Spleen (tissue), 11 donors: ENCODE results near the gene KPNA1. TPM values are rescaled to one million over a fixed set of nuclear protein-coding genes. Genes with fewer than 3 reads are reported as not detected.

ENCODE experiments used
- DNase-seq: peaks from one replicate; pipeline ENCODE4 v3.0.0-alpha.2; 2020
- H3K27ac ChIP-seq, 8 donors: fragments of 200-600 bp; sonication (generic) in 7 of 8; 1 replicate in 4 of 8; 2 replicates in 4 of 8; pipeline versions ENCODE4 v1.5.0 to v1.8.0; 2016 to 2021; ENCODE audit warnings: inconsistent platforms in 4 of 8, mild to moderate bottlenecking in 4 of 8, moderate library complexity in 1 of 8
- H3K27me3 ChIP-seq, 7 donors: fragments of 200-600 bp; sonication (generic) in 6 of 7; replicated peaks in 1 of 7; 1 replicate in 4 of 7; 2 replicates in 3 of 7; pipeline versions ENCODE4 v1.5.0 to v1.8.0; 2016 to 2021; ENCODE audit warnings: inconsistent platforms in 3 of 7, mild to moderate bottlenecking in 1 of 7
- H3K36me3 ChIP-seq, 6 donors: fragments of 200-600 bp; sonication (generic) in 5 of 6; 1 replicate in 4 of 6; 2 replicates in 2 of 6; pipeline versions ENCODE4 v1.5.0 to v1.8.0; 2016 to 2021; ENCODE audit warnings: inconsistent platforms in 2 of 6
- H3K4me1 ChIP-seq, 6 donors: fragments of 200-600 bp; sonication (generic) in 5 of 6; 1 replicate in 3 of 6; 2 replicates in 3 of 6; pipeline versions ENCODE4 v1.5.0 to v1.8.0; 2016 to 2021; ENCODE audit warnings: inconsistent platforms in 3 of 6
- H3K4me3 ChIP-seq, 8 donors: fragments of 200-600 bp; sonication (generic) in 7 of 8; 1 replicate in 4 of 8; 2 replicates in 4 of 8; pipeline versions ENCODE4 v1.5.0 to v1.8.0; 2016 to 2021; ENCODE audit warnings: inconsistent platforms in 4 of 8, mild to moderate bottlenecking in 4 of 8, moderate library complexity in 2 of 8
- H3K9me3 ChIP-seq, 8 donors: fragments of 200-600 bp; sonication (generic) in 7 of 8; 1 replicate in 4 of 8; 2 replicates in 4 of 8; pipeline versions ENCODE4 v1.5.0 to v1.8.0; 2016 to 2021; ENCODE audit warnings: inconsistent platforms in 4 of 8
- POLR2A ChIP-seq, 3 donors: fragments of 450-650 bp; IDR thresholded peaks; one replicate each; pipeline ENCODE4 v1.5.1; 2017; ENCODE audit warnings: antibody characterized with exemption in 3 of 3, mild to moderate bottlenecking in 1 of 3
- POLR2AphosphoS5 ChIP-seq, 3 donors: sonication (generic); formaldehyde crosslinking; IDR thresholded peaks; one replicate each; pipeline ENCODE4 v1.5.1; 2017; ENCODE audit warnings: antibody characterized with exemption in 3 of 3
- WGBS, 5 donors: extraction: QIAGEN DNeasy Blood & Tissue Kit in 3 of 5; methylation state at CpG; one replicate each; pipeline versions ENCODE4 v1.1.5 to v1.1.7; 2013 to 2018; 5-methylcytosine and 5-hydroxymethylcytosine counted together
- intact Hi-C: fragments of 100-400 bp; cut with DNase I; formaldehyde crosslinking; loops from one replicate; pipeline ENCODE4 v1.15.0; 2023; ENCODE audit warnings: low total_unique reads
- polyA plus RNA-seq, 3 donors: library from polyadenylated mRNA; stranded (reverse); fragments of 200-250 nt; gene quantifications; one replicate each; pipeline ENCODE4 v1.2.1, GENCODE V29; 2013
- total RNA-seq, 7 donors: library from RNA; depleted of rRNA in 3 of 7; stranded (reverse); fragments of >200 nt in 3 of 7; fragmentation: NEBNext Ultra II Directional in 4 of 7; extraction: Animal tissue kit (Norgen Biotek cat#: 25700) in 4 of 7; gene quantifications; one replicate each; pipeline versions ENCODE4 v1.1.0 to v1.2.1, GENCODE V29; 2016 to 2021
- TF ChIP-seq, protein P1 (sequence below), 11 experiments: fragments of 200-600 bp in 7 of 11; fragments of 450-650 bp in 4 of 11; sonication (generic) in 4 of 11; IDR thresholded peaks in 8 of 11; conservative IDR thresholded peaks in 3 of 11; 1 replicate in 7 of 11; 2 replicates in 4 of 11; pipeline versions ENCODE4 v1.4.0 to v1.8.0; 2016 to 2021; ENCODE audit warnings: antibody characterized with exemption in 11 of 11, inconsistent platforms in 4 of 11, mild to moderate bottlenecking in 1 of 11
- donor health status: healthy with polysubstance abuse.
- donor health status: DM: no; HTN: no; CAD: no; lungs with moderate emphysema.
- donor health status: DM: no; HTN: no; CAD: no.
- donor health status: Bipolar disorder and iron deficiency.
- donor health status: healthy.
- donor health status: DM: no; HTN: no; CAD: no.
- donor health status: DM: yes; HTN: yes; CAD: no.

KPNA1 gene
- total and polyA plus RNA-seq, 10 donors, result 8.5 to 74.4 (median 45.7) TPM

DNA sequence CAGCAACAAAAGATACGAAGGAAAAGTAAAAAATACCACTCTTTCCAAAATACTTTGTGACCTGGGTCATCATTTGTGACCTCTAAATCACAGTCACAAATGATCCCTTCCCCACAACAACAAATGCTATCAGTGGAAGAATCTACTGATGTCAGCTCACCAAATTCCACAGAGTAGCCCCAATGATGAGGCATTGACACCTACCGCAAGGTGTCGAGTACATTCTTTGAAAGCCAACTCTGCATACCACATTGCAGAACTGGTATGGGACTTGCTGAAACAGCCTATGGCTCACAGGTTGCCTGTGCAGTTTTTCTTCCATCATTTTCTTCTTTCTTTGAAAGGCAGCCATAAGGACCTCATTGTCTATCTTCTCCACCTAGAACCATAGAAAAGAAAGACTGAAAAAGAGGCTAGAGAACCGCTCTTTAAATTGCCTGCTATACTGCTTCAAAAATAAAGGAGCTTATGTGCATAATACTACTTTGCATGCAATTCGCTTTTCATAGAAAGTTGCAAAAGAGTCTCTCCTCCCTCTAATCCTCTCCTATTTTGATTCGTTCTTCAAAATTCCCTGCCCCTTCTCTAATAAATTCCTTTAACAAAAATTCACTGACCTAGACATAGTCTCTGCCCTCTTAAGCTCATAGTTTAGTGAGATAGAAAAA, 21.4 kb upstream of the KPNA1 start:
- H3K27ac ChIP-seq, result no peak overlapping the region
- H3K4me3 ChIP-seq, result no peak overlapping the region
- intact Hi-C loops, result no loop called here
- TF ChIP-seq, protein P1, sequence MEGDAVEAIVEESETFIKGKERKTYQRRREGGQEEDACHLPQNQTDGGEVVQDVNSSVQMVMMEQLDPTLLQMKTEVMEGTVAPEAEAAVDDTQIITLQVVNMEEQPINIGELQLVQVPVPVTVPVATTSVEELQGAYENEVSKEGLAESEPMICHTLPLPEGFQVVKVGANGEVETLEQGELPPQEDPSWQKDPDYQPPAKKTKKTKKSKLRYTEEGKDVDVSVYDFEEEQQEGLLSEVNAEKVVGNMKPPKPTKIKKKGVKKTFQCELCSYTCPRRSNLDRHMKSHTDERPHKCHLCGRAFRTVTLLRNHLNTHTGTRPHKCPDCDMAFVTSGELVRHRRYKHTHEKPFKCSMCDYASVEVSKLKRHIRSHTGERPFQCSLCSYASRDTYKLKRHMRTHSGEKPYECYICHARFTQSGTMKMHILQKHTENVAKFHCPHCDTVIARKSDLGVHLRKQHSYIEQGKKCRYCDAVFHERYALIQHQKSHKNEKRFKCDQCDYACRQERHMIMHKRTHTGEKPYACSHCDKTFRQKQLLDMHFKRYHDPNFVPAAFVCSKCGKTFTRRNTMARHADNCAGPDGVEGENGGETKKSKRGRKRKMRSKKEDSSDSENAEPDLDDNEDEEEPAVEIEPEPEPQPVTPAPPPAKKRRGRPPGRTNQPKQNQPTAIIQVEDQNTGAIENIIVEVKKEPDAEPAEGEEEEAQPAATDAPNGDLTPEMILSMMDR (IDR thresholded peaks at IDR 0.05 in 8 of 11, conservative IDR thresholded peaks at IDR 0.05 in 3 of 11), result no peak
- TF ChIP-seq POLR2AphosphoS5 (IDR thresholded peaks at IDR 0.05) (no peak), POLR2A (IDR thresholded peaks at IDR 0.05) (no peak)
- no peaks in the 10 kb centered on the region for H3K27me3 ChIP-seq
- no peak for DNase-seq
- WGBS, 5 donors, result 89 to 93% (median 90%) methylated on average over 6 of the region's 6 CpGs
- H3K4me1 ChIP-seq, result peaks cover 0 to 23% (median 5%) of the 10 kb centered on the region in 6 donors
- H3K36me3 ChIP-seq, result peaks cover 21 to 100% (median 86%) of the 10 kb centered on the region in 6 donors
- no peaks in the 10 kb centered on the region for H3K9me3 ChIP-seq

DNA sequence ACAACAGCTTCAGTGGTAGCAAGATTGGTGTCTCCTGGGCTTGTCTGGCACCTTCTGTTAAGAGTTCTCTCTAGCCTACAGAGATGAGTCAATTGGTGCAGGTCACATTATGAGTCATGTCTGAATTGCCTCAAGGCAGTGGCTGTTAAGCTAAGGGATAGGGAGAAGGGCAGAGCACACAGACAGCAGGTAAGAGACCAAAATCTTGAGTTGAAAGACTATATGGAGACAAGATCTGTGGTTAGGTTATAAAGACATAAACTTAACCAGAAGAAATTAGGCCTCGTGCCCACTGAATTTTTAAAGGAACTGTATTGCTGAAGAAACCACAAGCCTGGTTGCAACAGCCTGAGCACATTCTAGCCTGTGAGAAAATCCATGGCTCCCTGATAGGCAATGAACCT, 19.2 kb upstream of the KPNA1 start:
- Histone ChIP-seq H3K4me3 (no peak overlapping the region), H3K9me3 (no peaks in the 10 kb centered on the region), H3K36me3 (peaks cover 21 to 100% (median 81%) of the 10 kb centered on the region in 6 donors), H3K27ac (no peak overlapping the region), H3K4me1 (peaks cover 0 to 19% (median 5%) of the 10 kb centered on the region in 6 donors), H3K27me3 (no peaks in the 10 kb centered on the region)
- intact Hi-C loops, result no loop called here
- WGBS, 5 donors, result 22 to 41% (median 30%) methylated on average over 1 of the region's 1 CpG
- TF ChIP-seq POLR2A (IDR thresholded peaks at IDR 0.05) (no peak), POLR2AphosphoS5 (IDR thresholded peaks at IDR 0.05) (no peak)
- TF ChIP-seq, protein P1 (IDR thresholded peaks at IDR 0.05 in 8 of 11, conservative IDR thresholded peaks at IDR 0.05 in 3 of 11), result no peak
- no peak for DNase-seq

DNA sequence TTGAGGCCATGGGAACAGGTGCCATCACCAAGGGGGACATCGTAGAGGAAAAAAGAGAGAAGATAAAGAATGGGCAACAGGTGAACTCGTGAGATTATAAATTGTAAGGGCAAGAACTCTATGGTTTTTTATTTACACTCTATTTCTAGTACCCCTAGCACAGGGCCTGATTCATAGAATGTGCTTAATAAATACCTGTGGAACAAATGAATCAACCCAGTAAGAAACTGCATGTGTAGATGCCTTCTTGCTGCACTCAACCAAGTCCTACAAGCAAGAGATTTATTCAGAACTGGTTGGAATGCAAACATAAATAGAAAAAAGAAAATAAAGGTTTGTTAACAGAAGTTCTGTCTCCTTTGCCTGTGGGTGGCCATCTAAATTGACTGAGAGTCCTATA, 18.7 kb upstream of the KPNA1 start:
- Histone ChIP-seq H3K27ac (no peak overlapping the region), H3K27me3 (no peaks in the 10 kb centered on the region), H3K9me3 (no peaks in the 10 kb centered on the region), H3K4me3 (no peak overlapping the region), H3K36me3 (peaks cover 21 to 100% (median 81%) of the 10 kb centered on the region in 6 donors), H3K4me1 (peaks cover 0 to 14% (median 5%) of the 10 kb centered on the region in 6 donors)
- 82 to 88% (median 85%) methylated on average over 2 of the region's 2 CpGs for WGBS, 5 donors
- intact Hi-C loops, result no loop called here
- DNase-seq, result no peak
- TF ChIP-seq, protein P1 (IDR thresholded peaks at IDR 0.05 in 8 of 11, conservative IDR thresholded peaks at IDR 0.05 in 3 of 11), result no peak
- TF ChIP-seq POLR2AphosphoS5 (IDR thresholded peaks at IDR 0.05) (no peak), POLR2A (IDR thresholded peaks at IDR 0.05) (no peak)

DNA sequence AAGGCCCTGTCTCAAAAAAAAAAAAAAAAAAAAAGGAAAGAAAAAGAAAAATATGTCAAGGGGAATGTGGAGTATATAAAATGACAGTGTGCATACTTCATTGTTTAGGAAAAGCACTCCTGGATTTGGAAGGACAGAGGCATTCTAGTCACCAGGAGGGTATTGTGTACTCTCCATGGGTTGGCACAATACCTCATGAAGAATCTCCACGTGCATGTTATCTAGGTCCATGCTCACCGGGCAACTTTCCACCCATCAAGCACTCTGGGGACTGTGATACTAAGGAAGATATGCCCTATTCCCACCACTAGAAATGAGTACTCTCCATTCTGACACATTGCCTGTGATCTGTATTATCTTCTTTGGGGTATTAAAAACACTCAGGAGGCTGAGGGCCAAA, 15.4 kb upstream of the KPNA1 start:
- Histone ChIP-seq H3K9me3 (no peaks in the 10 kb centered on the region), H3K27ac (no peak overlapping the region), H3K36me3 (peaks cover 12 to 97% (median 67%) of the 10 kb centered on the region in 6 donors), H3K4me1 (no peaks in the 10 kb centered on the region), H3K27me3 (no peaks in the 10 kb centered on the region), H3K4me3 (no peak overlapping the region)
- no peak for DNase-seq
- intact Hi-C loops, result no loop called here
- 85 to 100% (median 90%) methylated on average over 2 of the region's 2 CpGs for WGBS, 5 donors
- no peak for TF ChIP-seq POLR2A (IDR thresholded peaks at IDR 0.05)
- no peak for TF ChIP-seq POLR2AphosphoS5 (IDR thresholded peaks at IDR 0.05)
- TF ChIP-seq, protein P1 (IDR thresholded peaks at IDR 0.05 in 8 of 11, conservative IDR thresholded peaks at IDR 0.05 in 3 of 11), result no peak
